HG02973 (cell line): Measurements from ENCODE around the gene CYB5D1.
A peak's percentile ranks its signal among the peaks of the same experiment; 100 is the strongest.
"Not testable (repeated sequence)": the region's sequence is repeated elsewhere in the genome, so short reads cannot be mapped to it uniquely, and the experiment has no call there.

Experiments
- ATAC-seq: cut with Tn5 transposase; IDR thresholded peaks from one replicate; pipeline ENCODE4 v1.9.1; 2021; ENCODE audit warnings: moderate library complexity; ENCODE audit not compliant: unreplicated experiment

The CYB5D1 gene

DNA sequence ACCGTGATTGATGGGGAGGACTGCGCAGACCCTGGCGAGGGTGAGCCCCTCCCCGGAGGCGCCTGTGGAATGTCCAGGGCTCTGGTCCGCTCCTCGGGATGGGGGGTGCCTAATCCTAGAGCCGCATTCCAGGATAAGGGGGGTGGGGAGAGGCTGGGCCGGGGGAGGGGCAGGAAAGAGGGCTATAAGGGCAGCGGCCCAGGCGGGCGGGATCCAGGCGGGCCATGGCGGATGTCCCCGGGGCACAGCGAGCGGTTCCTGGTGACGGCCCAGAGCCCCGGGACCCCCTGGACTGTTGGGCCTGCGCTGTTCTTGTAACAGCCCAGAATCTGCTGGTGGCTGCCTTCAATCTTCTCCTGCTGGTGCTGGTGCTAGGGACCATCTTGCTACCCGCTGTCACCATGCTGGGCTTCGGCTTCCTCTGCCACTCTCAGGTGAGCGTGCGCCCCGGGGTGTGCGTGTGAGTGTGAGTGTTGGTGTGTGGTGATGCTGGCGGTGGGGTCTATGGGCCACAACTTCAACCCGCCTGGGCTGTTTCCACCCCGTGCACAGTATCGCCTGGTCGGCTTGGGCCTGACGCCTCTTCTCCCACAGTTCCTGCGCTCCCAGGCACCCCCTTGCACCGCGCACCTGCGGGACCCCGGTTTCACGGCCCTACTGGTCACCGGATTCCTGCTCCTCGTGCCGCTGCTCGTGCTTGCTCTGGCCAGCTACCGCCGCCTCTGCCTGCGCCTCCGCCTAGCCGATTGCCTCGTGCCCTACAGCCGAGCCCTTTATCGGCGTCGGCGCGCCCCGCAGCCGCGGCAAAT, 2.7 kb upstream of the CYB5D1 start, which contains the start of gene TMEM88:
Gene TMEM88 (plus strand): TSS at position 216 of the 809 bp plus-strand sequence. CDS start 9 bp downstream, at position 225.
- no peak for ATAC-seq

GRCh38 chr17:7855660-7856010, 2.2 kb upstream of the CYB5D1 start:
- ATAC-seq, result no peak

DNA sequence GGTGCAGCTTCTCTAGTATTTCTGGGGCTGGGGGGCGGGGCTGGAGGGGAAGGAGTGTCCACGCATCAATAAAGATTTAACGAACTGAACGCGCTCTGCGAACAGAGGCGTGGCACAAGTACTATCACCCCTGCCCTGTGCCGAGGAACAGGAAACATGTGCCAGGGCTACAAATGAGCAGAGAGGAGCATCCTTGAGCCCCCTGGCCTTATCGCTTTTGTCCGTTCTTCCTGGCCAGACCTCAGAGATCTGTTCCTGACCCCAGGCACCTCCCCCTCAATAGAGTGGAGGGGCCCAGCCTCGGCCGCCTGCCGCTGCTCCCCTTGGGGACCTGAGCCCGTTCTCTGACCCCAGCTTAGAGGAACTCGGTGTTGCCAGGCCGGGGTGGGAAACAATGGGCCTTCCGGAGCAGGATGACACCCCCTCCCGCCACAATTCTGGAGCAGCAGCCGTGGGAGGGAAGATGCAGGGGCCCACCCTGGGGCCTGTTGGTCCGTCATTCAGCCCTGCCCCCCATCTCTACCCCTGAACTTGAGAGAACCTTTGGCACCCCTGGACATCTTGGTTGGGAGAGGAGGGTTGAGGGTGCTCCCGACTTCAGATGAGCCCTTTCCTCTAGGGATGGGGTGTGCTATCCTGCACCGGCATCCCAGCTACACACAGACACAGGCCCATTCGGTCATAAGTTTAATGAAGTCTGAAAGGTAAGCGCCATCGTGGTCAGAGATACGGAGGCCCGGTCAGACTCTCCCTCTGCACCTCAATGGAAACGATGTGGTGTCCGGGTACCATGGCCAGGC, 1.6 kb upstream of the CYB5D1 start:
- ATAC-seq, result no peak

- peak; percentile 64 for ATAC-seq
These were observed 741 bp upstream of the CYB5D1 start, which contains the start of gene NAA38 for GRCh38 chr17:7856811-7857712. TSS of gene NAA38 (minus strand) at chr17:7857559. CDS start at chr17:7857463, 96 bp downstream.

DNA sequence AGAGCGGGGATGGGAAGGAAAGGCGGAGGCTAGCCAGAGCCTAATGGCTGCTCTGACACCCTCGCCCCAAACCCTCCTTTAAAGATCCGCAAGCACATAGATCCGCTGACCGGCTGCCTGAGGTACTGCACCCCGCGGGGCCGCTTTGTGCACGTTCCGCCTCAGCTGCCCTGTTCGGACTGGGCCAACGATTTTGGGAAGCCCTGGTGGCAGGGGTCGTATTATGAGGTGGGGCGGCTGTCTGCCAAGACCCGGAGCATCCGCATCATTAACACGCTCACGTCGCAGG, 663 bp downstream of the CYB5D1 start:
- no peak for ATAC-seq

GRCh38 chr17:7859028-7859427, 1.2 kb downstream of the CYB5D1 start:
- no peak for ATAC-seq

- ATAC-seq, result no peak
These were observed 5.1 kb downstream of the CYB5D1 start for GRCh38 chr17:7862692-7863437.

GRCh38 chr17:7864384-7864783, 6.6 kb downstream of the CYB5D1 start:
- ATAC-seq, result not testable (repeated sequence)

- ATAC-seq, result no peak
These were observed 7.3 kb downstream of the CYB5D1 start for GRCh38 chr17:7864995-7865650.

- ATAC-seq, result no peak
These were observed 10.1 kb downstream of the CYB5D1 start for GRCh38 chr17:7867881-7868329.

GRCh38 chr17:7873051-7873450, 15.2 kb downstream of the CYB5D1 start:
- ATAC-seq, result no peak

DNA sequence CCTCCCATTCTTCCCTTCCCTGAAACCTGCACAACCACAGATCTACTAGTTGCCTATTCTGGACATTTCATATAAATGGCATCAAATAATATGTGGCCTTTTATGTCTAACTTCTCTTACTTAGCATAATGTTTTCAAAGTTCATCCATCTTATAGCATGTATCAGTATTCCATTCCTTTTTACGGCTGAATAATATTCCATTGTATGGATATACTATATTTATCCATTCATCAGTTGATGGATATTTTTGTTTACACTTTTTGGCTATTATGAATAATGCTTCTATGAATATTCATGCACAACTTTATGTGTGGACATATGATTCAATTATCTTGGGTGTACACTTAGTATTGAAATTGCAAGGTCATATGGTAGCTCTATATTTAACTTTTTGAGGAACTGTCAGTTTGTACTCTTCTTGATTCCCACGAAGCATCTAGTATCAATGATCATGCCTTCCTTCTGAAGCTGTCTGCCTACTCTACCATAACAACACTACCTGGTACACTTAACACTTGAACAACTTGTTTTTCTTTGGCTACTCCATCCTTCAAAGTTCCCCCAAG, 18.1 kb downstream of the CYB5D1 start:
- ATAC-seq, result no peak

DNA sequence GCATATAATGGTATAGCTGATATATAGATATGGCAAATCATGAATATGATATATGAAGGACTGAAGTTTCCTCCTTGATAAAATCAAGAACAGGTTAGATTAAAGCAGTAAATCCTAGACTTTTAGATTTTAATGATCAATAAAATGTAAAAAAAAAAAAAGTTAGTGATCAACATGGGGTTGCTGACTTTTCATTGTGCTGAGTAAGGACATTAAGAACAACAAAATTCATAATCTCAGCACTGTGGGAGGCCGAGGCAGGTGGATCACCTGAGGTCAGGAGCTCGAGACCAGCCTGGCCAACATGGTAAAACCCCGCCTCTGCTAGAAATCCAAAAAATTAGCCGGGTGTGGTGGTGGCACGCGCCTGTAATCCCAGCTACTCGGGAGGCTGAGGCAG, 20.4 kb downstream of the CYB5D1 start:
- ATAC-seq, result no peak

DNA sequence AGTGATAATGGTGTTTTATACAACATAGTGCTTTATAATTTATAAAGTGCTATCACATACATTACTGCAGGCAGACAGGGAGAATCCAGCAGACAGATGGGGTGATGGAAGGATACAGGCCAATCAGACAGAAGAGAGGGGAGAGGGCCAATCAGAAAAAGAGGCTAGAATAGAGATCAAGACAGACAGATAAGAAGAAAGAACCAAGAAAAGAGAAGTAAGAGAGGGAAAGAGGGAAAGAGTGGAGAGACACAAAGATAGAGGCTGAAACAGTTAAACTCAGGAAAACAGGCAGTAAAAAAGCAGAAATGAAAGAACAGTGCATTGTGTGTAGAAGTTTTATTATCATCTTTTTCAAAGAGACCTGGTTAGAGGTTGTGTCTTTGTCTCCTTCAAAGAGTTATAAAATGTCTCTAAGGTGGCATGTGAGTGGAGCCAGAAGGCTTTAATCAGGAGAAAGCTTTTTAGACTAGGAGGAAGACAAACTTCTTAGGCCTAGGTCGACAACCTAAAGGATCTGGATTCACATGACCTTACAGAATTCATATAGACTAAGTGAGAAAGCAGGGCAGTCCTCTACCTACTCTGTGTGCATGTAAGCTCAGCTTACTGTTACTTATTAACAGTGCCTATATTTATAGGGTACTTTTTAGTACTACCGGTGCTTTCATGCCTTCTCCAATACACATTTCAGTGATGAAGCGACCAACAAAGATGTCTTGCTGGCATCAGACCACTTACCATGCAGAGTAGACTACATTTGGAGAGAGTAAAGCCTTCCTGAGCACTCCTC, 22.5 kb downstream of the CYB5D1 start:
- ATAC-seq, result no peak

DNA sequence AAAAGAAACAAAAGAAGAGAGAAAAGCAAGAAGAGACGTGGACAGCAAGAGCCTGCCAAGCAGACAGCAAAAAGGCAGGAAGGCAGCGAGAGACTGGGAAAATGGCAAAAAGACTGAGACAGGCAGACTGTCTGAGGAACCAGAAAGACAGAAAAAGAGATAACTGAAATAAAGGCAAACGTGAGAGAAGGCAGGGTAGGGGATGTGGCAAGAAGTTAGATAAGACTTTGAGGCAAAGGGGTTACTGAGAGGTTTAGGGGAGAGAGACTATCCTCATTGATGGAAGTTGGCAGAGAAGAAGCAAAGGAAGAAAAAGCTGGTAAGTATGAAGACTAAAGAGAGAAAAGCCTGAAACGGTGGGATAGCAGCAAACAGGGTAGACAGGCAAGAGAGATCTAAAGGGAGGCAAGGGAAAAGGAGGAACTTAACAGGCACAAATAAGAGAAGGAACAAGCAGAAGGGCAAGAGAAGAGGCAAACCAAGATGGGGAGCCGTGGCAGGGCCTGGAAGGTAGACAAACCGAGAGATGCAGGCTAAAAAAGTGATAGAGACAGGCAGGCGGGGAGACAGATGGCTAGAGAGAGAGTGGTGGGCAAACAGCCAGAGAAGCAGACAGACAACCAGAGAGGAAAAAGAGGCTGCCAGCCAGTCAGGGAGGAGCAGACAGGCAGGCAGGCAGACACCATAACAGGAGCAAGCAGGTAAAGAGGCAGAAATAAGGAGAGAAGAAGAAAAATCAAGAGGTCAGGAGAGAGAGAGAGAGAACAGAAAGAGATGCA, 23.7 kb downstream of the CYB5D1 start:
- ATAC-seq, result no peak

GRCh38 chr17:7882068-7882467, 24.3 kb downstream of the CYB5D1 start:
- no peak for ATAC-seq

- no peak for ATAC-seq
These were observed 24.8 kb downstream of the CYB5D1 start for GRCh38 chr17:7882629-7883028.

GRCh38 chr17:7883781-7884386, 26.1 kb downstream of the CYB5D1 start:
- ATAC-seq, result no peak
